Measurements from ENCODE around the gene PDCD10.

The PDCD10 gene

GRCh38 chr3:167679526-167679925, 55.2 kb downstream of the PDCD10 start:
- no peak for DNase-seq (ENCODE audit: low read depth in 2 of 2)

GRCh38 chr3:167675848-167676247, 58.8 kb downstream of the PDCD10 start:
- DNase-seq (ENCODE audit: low read depth in 2 of 2) = no peak

GRCh38 chr3:167673221-167673620, 61.5 kb downstream of the PDCD10 start:
- no peak for DNase-seq (ENCODE audit: low read depth in 2 of 2)

- no peak for DNase-seq (ENCODE audit: low read depth in 2 of 2)
These were observed 62.7 kb downstream of the PDCD10 start for GRCh38 chr3:167671878-167672427.

- no peak for DNase-seq (ENCODE audit: low read depth in 2 of 2)
These were observed 65.0 kb downstream of the PDCD10 start for GRCh38 chr3:167669699-167670098.

- no peak for DNase-seq (ENCODE audit: low read depth in 2 of 2)
These were observed 66.0 kb downstream of the PDCD10 start for GRCh38 chr3:167668651-167669050.

GRCh38 chr3:167666563-167666962, 68.1 kb downstream of the PDCD10 start:
- DNase-seq (ENCODE audit: low read depth in 2 of 2) = no peak

GRCh38 chr3:167662919-167663400, 71.7 kb downstream of the PDCD10 start:
- no peak for DNase-seq (ENCODE audit: low read depth in 2 of 2)

- no peak for DNase-seq (ENCODE audit: low read depth in 2 of 2)
These were observed 76.9 kb downstream of the PDCD10 start for GRCh38 chr3:167657684-167658225.

- no peak for DNase-seq (ENCODE audit: low read depth in 2 of 2)
These were observed 77.9 kb downstream of the PDCD10 start for GRCh38 chr3:167656821-167657220.

- DNase-seq (ENCODE audit: low read depth in 2 of 2) = no peak
These were observed 80.9 kb downstream of the PDCD10 start, which contains the start of gene WDR49 for GRCh38 chr3:167653760-167654159. TSS of gene WDR49 (minus strand) at chr3:167653942. CDS start at chr3:167653425, 517 bp downstream.

GRCh38 chr3:167653155-167653554, 81.5 kb downstream of the PDCD10 start:
- DNase-seq (ENCODE audit: low read depth in 2 of 2) = no peak

GRCh38 chr3:167651826-167652225, 82.9 kb downstream of the PDCD10 start:
- no peak for DNase-seq (ENCODE audit: low read depth in 2 of 2)

GRCh38 chr3:167650459-167650858, 84.2 kb downstream of the PDCD10 start:
- DNase-seq (ENCODE audit: low read depth in 2 of 2) = no peak

- no peak for DNase-seq (ENCODE audit: low read depth in 2 of 2)
These were observed 84.9 kb downstream of the PDCD10 start for GRCh38 chr3:167649746-167650145.

GRCh38 chr3:167644611-167645010, 90.1 kb downstream of the PDCD10 start:
- no peak for DNase-seq (ENCODE audit: low read depth in 2 of 2)
